Testis (tissue), 2 donors: ENCODE results near the gene BSN.

Experiments used
- CTCF ChIP-seq, 3 experiments: fragments of 450-650 bp in 2 of 3; fragments of 200-600 bp in 1 of 3; sonication (generic) in 1 of 3; IDR thresholded peaks; one replicate each; pipeline ENCODE4 v1.5.1; 2016 to 2019; ENCODE audit warnings: antibody characterized with exemption in 3 of 3, mild to moderate bottlenecking in 2 of 3, moderate library complexity in 1 of 3
- POLR2A ChIP-seq: fragments of 450-650 bp; IDR thresholded peaks from one replicate; pipeline ENCODE4 v1.6.1; 2017; ENCODE audit warnings: antibody characterized with exemption, mild to moderate bottlenecking, moderate library complexity

- TF ChIP-seq POLR2A, result no peak
- TF ChIP-seq CTCF (IDR thresholded peaks at IDR 0.05), result no peak
Observed at GRCh38 chr3:49531218-49531617, 23.1 kb upstream of the BSN start.
